Gastrocnemius medialis (tissue), 4 donors: ENCODE results near the gene SSR2. TPM values are rescaled to one million over a fixed set of nuclear protein-coding genes. Genes with fewer than 3 reads are reported as not detected.

Experiments used
- ATAC-seq, 2 donors: fragments of 150-250 bp; one replicate each; pipeline ENCODE4 v1.9.1; 2016
- DNase-seq, 2 donors: peaks; one replicate each; pipeline ENCODE4 v3.0.0-alpha.2; 2019
- H3K27ac ChIP-seq, 4 donors: fragments of 200-600 bp; sonication (generic); 1 replicate in 1 of 4; 2 replicates in 3 of 4; pipeline ENCODE4 v1.5.1; 2016 to 2018; ENCODE audit warnings: mild to moderate bottlenecking in 2 of 4, moderate library complexity in 1 of 4
- H3K27me3 ChIP-seq, 3 donors: fragments of 200-600 bp; sonication (generic) in 2 of 3; 1 replicate in 1 of 3; 2 replicates in 2 of 3; pipeline versions ENCODE4 v1.5.1 to v1.6.0; 2016 to 2019; ENCODE audit warnings: mild to moderate bottlenecking in 1 of 3, moderate library complexity in 1 of 3
- H3K36me3 ChIP-seq, 2 donors: fragments of 200-600 bp; sonication (generic) in 1 of 2; one replicate each; pipeline ENCODE4 v1.5.1; 2017 to 2018
- H3K4me1 ChIP-seq, 2 donors: fragments of 200-600 bp; sonication (generic) in 1 of 2; one replicate each; pipeline ENCODE4 v1.5.1; 2016 to 2017; ENCODE audit warnings: mild to moderate bottlenecking in 2 of 2
- H3K4me3 ChIP-seq, 4 donors: fragments of 200-600 bp; sonication (generic) in 3 of 4; 1 replicate in 1 of 4; 2 replicates in 3 of 4; pipeline ENCODE4 v1.5.1; 2016 to 2019; ENCODE audit warnings: mild to moderate bottlenecking in 2 of 4
- H3K9me3 ChIP-seq, 3 donors: fragments of 200-600 bp; sonication (generic) in 2 of 3; 1 replicate in 1 of 3; 2 replicates in 2 of 3; pipeline ENCODE4 v1.5.1; 2016 to 2019
- CTCF ChIP-seq, 5 experiments: fragments of 450-650 bp in 3 of 5; fragments of 200-600 bp in 2 of 5; sonication (generic) in 2 of 5; IDR thresholded peaks in 4 of 5; conservative IDR thresholded peaks in 1 of 5; 1 replicate in 4 of 5; 2 replicates in 1 of 5; pipeline ENCODE4 v1.5.1; 2016 to 2019; ENCODE audit warnings: antibody characterized with exemption in 5 of 5, mild to moderate bottlenecking in 3 of 5, moderate library complexity in 3 of 5
- POLR2A ChIP-seq, 2 donors: fragments of 450-650 bp; IDR thresholded peaks; one replicate each; pipeline ENCODE4 v1.6.1; 2017; ENCODE audit warnings: antibody characterized with exemption in 2 of 2, mild to moderate bottlenecking in 2 of 2, moderate library complexity in 2 of 2
- in situ Hi-C, 4 donors: fragments of 200-750 bp; cut with MboI; loops; one replicate each; pipeline versions ENCODE4 v1.15.0 to v1.8.0; 2017; ENCODE audit warnings: low sequenced_read_pairs in 4 of 4
- intact Hi-C: fragments of 100-400 bp; cut with DNase I; formaldehyde crosslinking; loops from one replicate; pipeline ENCODE4 v1.15.1; 2023; ENCODE audit warnings: low total_unique reads
- total RNA-seq, 4 donors: library from RNA; depleted of rRNA; stranded (reverse); fragments of >200 nt; gene quantifications; one replicate each; pipeline versions ENCODE4 v1.1.0 to v1.2.3, GENCODE V29; 2016

SSR2 gene
- total RNA-seq, 4 donors from 2014 or later: 70.6 to 118 (median 108) TPM

- Histone ChIP-seq H3K27me3 (no peaks in the 10 kb centered on the region), H3K36me3 (no peaks in the 10 kb centered on the region), H3K9me3 (no peaks in the 10 kb centered on the region), H3K4me3 (peak overlapping the region; percentile 84 to 97 (median 92)), H3K27ac (peak overlapping the region; percentile 87 to 97 (median 93)), H3K4me1 (peaks cover 81 to 88% of the 10 kb centered on the region in 2 donors)
- TF ChIP-seq CTCF (IDR thresholded peaks at IDR 0.05 in 4 of 5, conservative IDR thresholded peaks at IDR 0.05 in 1 of 5) (no peak), POLR2A (IDR thresholded peaks at IDR 0.05) (no peak)
- in situ Hi-C loops (no loop called here), intact Hi-C loops (no loop called here)
- ATAC-seq (no peak), DNase-seq (no peak)
Measured at GRCh38 chr1:155976913-155977689, 43.6 kb downstream of the SSR2 start.

- Histone ChIP-seq H3K4me3 (peak overlapping the region; percentile 84 to 97 (median 92)), H3K9me3 (no peaks in the 10 kb centered on the region), H3K27me3 (no peaks in the 10 kb centered on the region), H3K27ac (peak overlapping the region; percentile 87 to 97 (median 93)), H3K4me1 (peaks cover 77 to 89% of the 10 kb centered on the region in 2 donors), H3K36me3 (no peaks in the 10 kb centered on the region)
- intact Hi-C loops: no loop called here
- in situ Hi-C loops: no loop called here
- no peak for TF ChIP-seq CTCF (IDR thresholded peaks at IDR 0.05 in 4 of 5, conservative IDR thresholded peaks at IDR 0.05 in 1 of 5)
- peak in 1 of 2 donors; percentile 29 for TF ChIP-seq POLR2A (IDR thresholded peaks at IDR 0.05)
- no peak for ATAC-seq
- DNase-seq: peak in 1 of 2 donors; percentile 55
Measured at GRCh38 chr1:155976062-155976912, 44.5 kb downstream of the SSR2 start.

- in situ Hi-C loops (no loop called here), intact Hi-C loops (no loop called here)
- ATAC-seq (no peak), DNase-seq (no peak)
- H3K4me1 ChIP-seq: peaks cover 77 to 89% of the 10 kb centered on the region in 2 donors
- no peaks in the 10 kb centered on the region for H3K27me3 ChIP-seq
- H3K27ac ChIP-seq: peak overlapping the region; percentile 87 to 97 (median 93)
- no peaks in the 10 kb centered on the region for H3K9me3 ChIP-seq
- no peaks in the 10 kb centered on the region for H3K36me3 ChIP-seq
- H3K4me3 ChIP-seq: peak overlapping the region; percentile 84 to 97 (median 92)
- TF ChIP-seq CTCF (IDR thresholded peaks at IDR 0.05 in 4 of 5, conservative IDR thresholded peaks at IDR 0.05 in 1 of 5) (no peak), POLR2A (IDR thresholded peaks at IDR 0.05) (no peak)
Measured at GRCh38 chr1:155975375-155976061, 45.2 kb downstream of the SSR2 start.

GRCh38 chr1:155974208-155975115 lies 46.3 kb downstream of the SSR2 start:
- Histone ChIP-seq H3K4me3 (peak overlapping the region in 3 of 4 donors; percentile 26 to 92 (median 84)), H3K27ac (peak overlapping the region; percentile 87 to 97 (median 93)), H3K4me1 (peaks cover 77 to 89% of the 10 kb centered on the region in 2 donors), H3K36me3 (no peaks in the 10 kb centered on the region), H3K9me3 (no peaks in the 10 kb centered on the region), H3K27me3 (no peaks in the 10 kb centered on the region)
- DNase-seq (no peak), ATAC-seq (no peak)
- TF ChIP-seq POLR2A (IDR thresholded peaks at IDR 0.05): no peak
- no peak for TF ChIP-seq CTCF (IDR thresholded peaks at IDR 0.05 in 4 of 5, conservative IDR thresholded peaks at IDR 0.05 in 1 of 5)
- intact Hi-C loops: no loop called here
- in situ Hi-C loops: no loop called here
